ENCODE data around the gene TCERG1. TPM values are rescaled to one million over a fixed set of nuclear protein-coding genes. Genes with fewer than 3 reads are reported as not detected.

TCERG1 gene
- polyA plus RNA-seq, 1 donor from 2014 or later = 41.3 TPM

- Mint-ChIP-seq H3K27ac (no peak overlapping the region), H3K9me3 (no peaks in the 10 kb centered on the region), H3K4me1 (peaks cover 6 to 10% (median 7%) of the 10 kb centered on the region in 3 donors), H3K27me3 (no peaks in the 10 kb centered on the region), H3K4me3 (no peak overlapping the region), H3K36me3 (peaks cover 16% of the 10 kb centered on the region)
Observed at GRCh38 chr5:146475906-146476305, 28.8 kb downstream of the TCERG1 start.

GRCh38 chr5:146482775-146483174, 35.6 kb downstream of the TCERG1 start:
- Mint-ChIP-seq H3K4me3 (no peak overlapping the region), H3K27me3 (no peaks in the 10 kb centered on the region), H3K4me1 (no peaks in the 10 kb centered on the region), H3K27ac (no peak overlapping the region), H3K9me3 (no peaks in the 10 kb centered on the region), H3K36me3 (peaks cover 9% of the 10 kb centered on the region)

DNA sequence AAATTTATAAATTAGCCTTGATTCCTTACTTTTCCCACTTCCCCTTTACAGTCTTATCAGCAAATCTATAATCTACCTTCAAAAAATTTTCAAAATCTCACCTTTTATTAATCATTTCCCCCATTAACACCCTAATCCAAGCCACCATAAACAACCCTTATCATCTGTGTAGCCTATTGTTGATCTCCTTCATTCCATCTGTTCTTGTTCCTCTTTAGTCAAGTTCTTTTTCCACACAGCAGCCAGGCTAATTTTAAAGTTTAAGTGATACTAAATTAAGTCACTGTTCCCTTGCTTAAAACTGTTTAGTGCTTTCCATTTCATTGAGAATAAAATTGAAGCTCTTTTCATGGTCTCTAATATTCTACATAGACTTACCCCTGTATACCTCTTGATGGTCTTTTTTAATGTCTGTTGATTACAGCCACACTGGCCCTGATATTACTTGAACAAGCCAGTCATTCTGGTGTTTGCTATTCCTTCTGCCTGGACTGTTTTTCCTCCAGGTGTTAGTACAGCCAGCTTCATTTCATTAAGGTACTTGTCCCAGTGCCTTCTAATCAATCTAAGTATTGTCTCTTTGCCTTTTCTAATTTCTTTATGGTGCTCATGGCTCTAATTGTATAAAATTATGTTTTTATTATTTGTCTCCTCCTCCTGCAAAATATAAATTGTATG, 37.7 kb downstream of the TCERG1 start:
- no peak overlapping the region for H3K4me3 Mint-ChIP-seq
- H3K4me1 Mint-ChIP-seq = peaks cover 0 to 2% (median 0%) of the 10 kb centered on the region in 3 donors
- no peaks in the 10 kb centered on the region for H3K27me3 Mint-ChIP-seq
- H3K27ac Mint-ChIP-seq = no peak overlapping the region
- no peaks in the 10 kb centered on the region for H3K9me3 Mint-ChIP-seq
- H3K36me3 Mint-ChIP-seq = peaks cover 7% of the 10 kb centered on the region

DNA sequence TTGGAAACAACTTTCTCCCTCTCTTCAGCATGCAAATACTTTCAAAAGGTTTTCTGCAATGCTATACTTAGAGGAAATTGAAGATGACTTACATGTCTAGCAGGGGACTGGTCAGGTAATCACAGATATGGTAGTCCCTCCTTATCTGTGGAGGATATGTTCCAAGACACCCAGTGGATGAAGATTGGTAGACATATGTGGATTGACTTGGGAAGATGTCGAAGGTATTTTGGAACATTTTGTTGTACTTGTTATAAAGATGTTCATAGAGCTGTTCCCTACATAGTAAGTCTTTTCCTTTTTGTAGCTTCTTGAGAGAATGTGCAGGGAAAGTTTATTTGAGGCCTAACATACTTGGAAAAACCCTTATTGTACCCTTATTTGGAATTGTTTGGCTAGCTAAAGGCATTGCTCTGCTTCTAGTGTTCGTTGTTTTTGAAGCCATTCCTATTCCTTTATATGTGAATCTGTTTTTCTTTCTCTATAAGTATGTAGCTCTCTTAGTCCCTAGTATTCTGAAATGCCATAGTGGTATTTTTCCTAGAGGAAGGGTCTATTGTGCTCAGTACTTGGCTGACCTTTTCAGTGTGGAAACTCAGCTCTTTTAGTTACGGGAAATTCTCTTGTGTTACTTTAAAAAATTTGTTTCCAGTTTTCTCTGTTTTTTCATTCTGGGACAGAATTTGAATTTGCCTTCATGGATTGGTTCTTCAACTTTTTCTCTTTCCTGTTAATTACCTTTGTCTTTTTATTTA, 43.1 kb downstream of the TCERG1 start:
- H3K27me3 Mint-ChIP-seq = no peaks in the 10 kb centered on the region
- H3K36me3 Mint-ChIP-seq = peaks cover 6% of the 10 kb centered on the region
- no peak overlapping the region for H3K4me3 Mint-ChIP-seq
- H3K27ac Mint-ChIP-seq = no peak overlapping the region
- no peaks in the 10 kb centered on the region for H3K9me3 Mint-ChIP-seq
- peaks cover 0 to 2% (median 0%) of the 10 kb centered on the region in 3 donors for H3K4me1 Mint-ChIP-seq

- Mint-ChIP-seq H3K9me3 (no peaks in the 10 kb centered on the region), H3K4me1 (peaks cover 0 to 5% (median 2%) of the 10 kb centered on the region in 3 donors), H3K27ac (no peak overlapping the region), H3K36me3 (peaks cover 6% of the 10 kb centered on the region), H3K4me3 (no peak overlapping the region), H3K27me3 (no peaks in the 10 kb centered on the region)
Observed at GRCh38 chr5:146494656-146495055, 47.5 kb downstream of the TCERG1 start.

DNA sequence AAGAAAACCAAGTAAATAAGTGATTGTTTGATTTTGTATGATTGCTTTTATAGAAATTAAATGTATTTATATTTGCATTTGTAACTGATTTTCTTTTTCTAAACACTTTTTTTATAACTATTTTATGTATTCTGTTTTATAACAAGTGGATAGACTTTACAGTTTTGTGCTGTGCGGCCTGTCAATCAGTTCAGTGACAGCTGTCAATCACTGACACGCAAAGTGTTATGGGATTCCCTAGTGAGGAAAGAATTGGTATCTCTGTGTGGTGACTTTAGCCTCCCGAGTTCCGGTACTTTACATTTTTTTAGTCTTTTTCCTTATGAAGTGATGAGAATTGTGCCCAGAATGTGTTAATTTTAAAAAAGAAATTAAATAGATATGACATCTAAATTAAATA, 52.5 kb downstream of the TCERG1 start:
- no peak overlapping the region for H3K27ac Mint-ChIP-seq
- peaks cover 0 to 5% (median 2%) of the 10 kb centered on the region in 3 donors for H3K4me1 Mint-ChIP-seq
- H3K36me3 Mint-ChIP-seq = peaks cover 12% of the 10 kb centered on the region
- H3K4me3 Mint-ChIP-seq = no peak overlapping the region
- H3K9me3 Mint-ChIP-seq = no peaks in the 10 kb centered on the region
- no peaks in the 10 kb centered on the region for H3K27me3 Mint-ChIP-seq

- no peaks in the 10 kb centered on the region for H3K9me3 Mint-ChIP-seq
- no peaks in the 10 kb centered on the region for H3K27me3 Mint-ChIP-seq
- H3K27ac Mint-ChIP-seq = peak overlapping the region in 1 of 3 donors; percentile 59
- no peaks in the 10 kb centered on the region for H3K4me1 Mint-ChIP-seq
- H3K36me3 Mint-ChIP-seq = peaks cover 8% of the 10 kb centered on the region
- no peak overlapping the region for H3K4me3 Mint-ChIP-seq
Observed at GRCh38 chr5:146507428-146507827, 60.3 kb downstream of the TCERG1 start.

DNA sequence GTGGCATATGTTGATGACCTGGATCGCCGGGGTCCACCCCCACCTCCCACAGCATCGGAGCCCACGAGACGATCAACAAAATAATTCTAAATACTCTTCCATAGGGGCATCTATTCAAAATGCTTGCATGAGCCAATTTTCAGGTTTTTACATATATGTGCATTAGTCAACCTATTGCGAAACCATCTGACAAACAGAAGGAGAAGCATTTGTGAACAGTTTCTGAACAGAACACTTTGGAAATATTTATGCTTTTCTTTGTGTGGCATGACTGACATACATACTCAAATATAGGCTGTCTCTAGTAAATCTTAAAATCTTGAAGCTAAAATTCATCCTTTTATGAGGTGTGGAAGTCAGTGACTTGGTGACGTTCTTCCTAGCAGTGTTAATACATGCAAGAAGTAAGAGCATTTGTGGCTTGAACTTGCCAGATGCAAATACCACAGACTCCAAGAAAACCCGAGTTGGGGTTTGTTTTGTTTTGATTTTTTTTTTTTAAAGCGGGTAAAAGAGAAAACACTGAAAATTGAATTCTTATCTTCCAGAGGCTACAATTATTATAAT, 63.5 kb downstream of the TCERG1 start:
- H3K27me3 Mint-ChIP-seq = no peaks in the 10 kb centered on the region
- H3K36me3 Mint-ChIP-seq = peaks cover 2% of the 10 kb centered on the region
- H3K27ac Mint-ChIP-seq = no peak overlapping the region
- H3K4me1 Mint-ChIP-seq = peaks cover 0 to 2% (median 1%) of the 10 kb centered on the region in 3 donors
- H3K9me3 Mint-ChIP-seq = no peaks in the 10 kb centered on the region
- peak overlapping the region in 1 of 4 donors; percentile 33 for H3K4me3 Mint-ChIP-seq

DNA sequence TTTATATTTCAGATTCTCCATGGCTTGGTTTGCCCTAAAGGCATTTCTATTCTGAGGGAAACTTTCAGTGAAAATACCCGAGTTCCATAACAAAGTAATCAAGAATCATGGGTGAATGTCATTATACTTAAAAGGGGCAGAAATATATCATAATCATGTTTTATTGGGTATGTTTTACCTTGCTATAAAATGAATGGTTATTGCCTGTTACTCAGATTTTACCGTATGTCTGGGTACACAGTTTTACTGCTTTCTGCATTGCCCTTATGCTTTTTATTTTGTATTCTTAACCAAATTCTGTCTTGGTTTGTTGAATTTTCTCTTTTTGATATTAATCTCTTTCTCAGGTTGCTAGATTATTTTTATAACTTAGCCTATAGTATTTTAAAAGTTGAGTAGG, 66.3 kb downstream of the TCERG1 start:
- H3K27me3 Mint-ChIP-seq = no peaks in the 10 kb centered on the region
- no peak overlapping the region for H3K27ac Mint-ChIP-seq
- H3K9me3 Mint-ChIP-seq = no peaks in the 10 kb centered on the region
- H3K4me1 Mint-ChIP-seq = peaks cover 2 to 8% (median 6%) of the 10 kb centered on the region in 3 donors
- peaks cover 2% of the 10 kb centered on the region for H3K36me3 Mint-ChIP-seq
- H3K4me3 Mint-ChIP-seq = no peak overlapping the region

DNA sequence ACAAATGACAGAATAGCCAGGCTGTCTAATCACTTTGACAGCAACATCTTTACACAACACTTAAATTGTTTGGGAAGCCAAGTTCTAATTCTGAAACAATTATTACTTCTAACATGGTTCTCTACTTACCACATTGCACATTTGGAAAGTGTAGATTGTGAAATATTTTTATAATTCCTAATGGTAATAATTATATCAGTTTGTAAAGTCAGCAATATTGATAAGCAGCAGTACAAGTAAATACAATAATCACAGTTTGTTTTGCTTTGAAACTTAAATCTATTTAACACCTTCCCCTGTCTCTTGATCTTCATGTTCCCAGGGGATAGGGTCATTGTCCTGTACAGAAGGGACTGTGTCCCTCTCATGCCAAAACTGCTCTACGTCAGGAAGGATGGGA, 67.4 kb downstream of the TCERG1 start:
- peaks cover 3% of the 10 kb centered on the region for H3K27me3 Mint-ChIP-seq
- peaks cover 2 to 8% (median 6%) of the 10 kb centered on the region in 3 donors for H3K4me1 Mint-ChIP-seq
- no peak overlapping the region for H3K4me3 Mint-ChIP-seq
- peaks cover 2% of the 10 kb centered on the region for H3K36me3 Mint-ChIP-seq
- no peak overlapping the region for H3K27ac Mint-ChIP-seq
- no peaks in the 10 kb centered on the region for H3K9me3 Mint-ChIP-seq

- peaks cover 2% of the 10 kb centered on the region for H3K36me3 Mint-ChIP-seq
- H3K9me3 Mint-ChIP-seq = no peaks in the 10 kb centered on the region
- H3K27ac Mint-ChIP-seq = no peak overlapping the region
- H3K27me3 Mint-ChIP-seq = peaks cover 6% of the 10 kb centered on the region
- H3K4me3 Mint-ChIP-seq = no peak overlapping the region
- H3K4me1 Mint-ChIP-seq = peaks cover 2 to 8% (median 6%) of the 10 kb centered on the region in 3 donors
Observed at GRCh38 chr5:146515473-146516150, 68.5 kb downstream of the TCERG1 start.

DNA sequence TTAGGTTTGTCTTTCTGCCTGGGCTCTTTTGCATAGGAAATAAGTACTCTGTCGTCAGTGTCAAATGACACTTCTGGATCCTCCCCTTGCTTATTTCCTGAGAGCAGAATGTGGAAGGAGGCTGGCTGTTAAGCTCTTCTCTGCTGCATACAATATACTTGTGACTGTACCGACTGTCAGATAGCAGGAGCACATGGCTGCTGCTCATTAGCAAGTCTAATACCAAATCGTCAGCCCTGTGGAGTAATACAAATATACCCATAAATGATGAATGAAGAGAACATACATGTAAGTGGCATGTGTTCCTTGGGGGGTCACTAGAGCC, 69.0 kb downstream of the TCERG1 start, which contains the start of gene GPR151:
TSS of gene GPR151 (minus strand) at position 40 of the 325 bp plus-strand sequence. CDS start 77 bp downstream, outside the sequence.
- peak within 1 kb of the TSS in 1 of 3 donors; percentile 22 for H3K27ac Mint-ChIP-seq

GRCh38 chr5:146519554-146519953, 72.4 kb downstream of the TCERG1 start:
- H3K9me3 Mint-ChIP-seq = no peaks in the 10 kb centered on the region
- H3K27ac Mint-ChIP-seq = no peak overlapping the region
- H3K27me3 Mint-ChIP-seq = peaks cover 14% of the 10 kb centered on the region
- no peak overlapping the region for H3K4me3 Mint-ChIP-seq
- H3K4me1 Mint-ChIP-seq = peaks cover 2 to 8% (median 6%) of the 10 kb centered on the region in 3 donors
- no peaks in the 10 kb centered on the region for H3K36me3 Mint-ChIP-seq

More for the DNA sequence above, 69.0 kb downstream of the TCERG1 start, which contains the start of gene GPR151:
- H3K9me3 Mint-ChIP-seq = no peaks in the 10 kb centered on the region
- peaks cover 6% of the 10 kb centered on the region for H3K27me3 Mint-ChIP-seq
- H3K4me1 Mint-ChIP-seq = peaks cover 2 to 8% (median 6%) of the 10 kb centered on the region in 3 donors
- H3K36me3 Mint-ChIP-seq = peaks cover 2% of the 10 kb centered on the region
- H3K4me3 Mint-ChIP-seq = peak within 1 kb of the TSS in 1 of 4 donors; percentile 13

GRCh38 chr5:146520731-146521130, 73.6 kb downstream of the TCERG1 start:
- no peak overlapping the region for H3K4me3 Mint-ChIP-seq
- peaks cover 0 to 8% (median 5%) of the 10 kb centered on the region in 3 donors for H3K4me1 Mint-ChIP-seq
- H3K9me3 Mint-ChIP-seq = no peaks in the 10 kb centered on the region
- peaks cover 14% of the 10 kb centered on the region for H3K27me3 Mint-ChIP-seq
- H3K36me3 Mint-ChIP-seq = no peaks in the 10 kb centered on the region
- H3K27ac Mint-ChIP-seq = no peak overlapping the region
